ENCODE data around the gene EPHA2.

Gene EPHA2

DNA sequence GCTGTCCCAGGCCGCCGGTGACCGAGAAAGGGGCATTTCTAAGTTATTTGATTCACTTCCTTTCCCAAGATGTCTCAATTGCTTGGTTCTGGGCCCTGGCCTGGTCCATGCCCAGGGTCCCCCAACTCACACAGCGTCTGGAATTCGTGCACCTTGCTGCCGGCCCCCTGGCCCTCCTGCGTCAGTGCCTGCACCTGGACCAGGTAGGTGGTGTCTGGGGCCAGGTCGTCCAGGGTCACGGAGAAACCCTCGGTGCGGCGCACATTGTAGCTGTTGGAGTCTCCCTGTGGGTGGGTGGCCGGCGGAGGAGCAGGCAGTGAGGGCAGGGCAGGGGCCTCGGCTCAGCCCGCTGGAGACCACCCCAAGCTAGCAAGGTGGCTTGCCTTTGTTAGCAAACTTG, 21.0 kb downstream of the EPHA2 start:
- no peak for DNase-seq (ENCODE audit: low spot score)

DNA sequence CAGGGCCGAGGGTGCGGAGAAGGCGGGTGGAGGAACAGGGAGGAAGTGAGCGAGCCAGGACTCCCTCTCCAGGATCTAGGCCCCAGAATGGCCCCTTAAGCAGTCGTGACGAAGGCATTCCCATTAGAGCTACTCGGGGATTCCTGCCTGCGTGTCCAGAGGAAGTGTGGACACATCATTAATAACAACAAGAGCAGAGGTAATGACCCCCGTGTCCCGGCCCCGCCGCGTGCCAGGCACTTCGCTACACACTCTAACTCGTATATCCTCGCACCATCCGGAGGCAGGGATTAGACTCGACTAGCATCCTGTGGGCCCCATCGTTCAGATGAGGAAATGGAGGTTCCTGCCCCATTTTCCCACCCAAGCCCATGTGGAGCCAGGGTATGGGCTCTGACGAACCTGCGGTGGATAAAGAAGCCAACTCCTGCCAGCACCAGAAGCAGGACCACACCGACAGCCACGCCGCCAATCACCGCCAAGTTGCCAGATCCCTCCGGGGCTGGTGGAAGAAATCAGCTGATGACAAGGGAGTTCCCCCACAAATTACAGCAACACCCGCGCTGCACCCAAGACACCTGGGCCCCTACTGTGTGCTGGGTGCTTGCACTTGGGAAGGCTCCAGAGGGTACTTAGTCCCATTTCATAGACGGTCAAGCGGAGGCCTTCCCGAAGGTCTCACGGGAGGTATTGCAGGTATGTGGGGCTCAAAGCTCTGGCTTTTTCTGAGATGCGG, 21.6 kb downstream of the EPHA2 start:
- peak; percentile 59 for DNase-seq (ENCODE audit: low spot score)

DNA sequence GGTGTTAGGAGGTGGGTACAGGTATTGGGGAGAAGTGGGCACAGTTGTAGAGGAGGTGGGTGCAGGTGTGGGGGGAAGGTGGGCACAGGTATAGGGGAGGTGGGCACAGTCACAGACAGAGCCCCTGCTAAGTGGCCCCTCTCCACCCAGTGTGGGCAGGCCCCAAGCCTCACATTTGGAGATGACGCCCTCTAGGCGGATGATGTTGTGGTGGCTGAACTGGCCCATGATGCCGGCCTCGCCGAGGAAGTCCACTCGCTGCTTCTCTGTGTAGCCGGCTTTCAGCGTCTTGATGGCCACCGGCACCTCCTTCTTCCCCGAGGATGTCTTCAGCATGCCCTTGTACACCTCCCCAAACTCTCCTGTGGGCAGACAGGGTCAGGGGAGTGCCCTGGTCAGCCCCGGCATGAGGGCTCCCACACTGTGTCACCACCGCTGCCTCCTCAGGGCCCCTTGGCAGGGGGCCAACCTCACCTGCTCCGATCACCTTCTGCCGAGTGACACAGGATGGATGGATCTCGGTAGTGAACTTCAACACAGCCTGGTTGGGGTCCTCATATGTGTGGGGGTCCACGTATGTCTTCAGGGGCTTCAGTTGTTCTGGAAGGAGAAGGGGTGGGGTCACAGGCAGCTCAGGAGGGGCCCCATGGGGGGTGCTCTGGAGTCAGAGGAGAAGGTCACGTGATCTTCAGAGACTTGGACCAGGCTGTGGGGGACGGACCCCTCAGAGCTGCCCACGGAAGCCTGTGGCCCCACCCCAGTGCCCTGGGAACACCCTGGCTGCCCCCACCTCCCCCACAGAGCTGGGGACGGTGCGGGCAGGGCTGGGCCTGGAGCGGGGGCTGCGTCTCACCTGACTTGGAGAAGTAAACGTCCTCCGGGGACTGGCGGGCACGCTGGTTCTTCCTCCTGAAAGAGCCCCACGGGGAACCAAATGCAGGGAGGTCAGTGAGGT, 22.6 kb downstream of the EPHA2 start:
- DNase-seq (ENCODE audit: low spot score), result no peak

DNA sequence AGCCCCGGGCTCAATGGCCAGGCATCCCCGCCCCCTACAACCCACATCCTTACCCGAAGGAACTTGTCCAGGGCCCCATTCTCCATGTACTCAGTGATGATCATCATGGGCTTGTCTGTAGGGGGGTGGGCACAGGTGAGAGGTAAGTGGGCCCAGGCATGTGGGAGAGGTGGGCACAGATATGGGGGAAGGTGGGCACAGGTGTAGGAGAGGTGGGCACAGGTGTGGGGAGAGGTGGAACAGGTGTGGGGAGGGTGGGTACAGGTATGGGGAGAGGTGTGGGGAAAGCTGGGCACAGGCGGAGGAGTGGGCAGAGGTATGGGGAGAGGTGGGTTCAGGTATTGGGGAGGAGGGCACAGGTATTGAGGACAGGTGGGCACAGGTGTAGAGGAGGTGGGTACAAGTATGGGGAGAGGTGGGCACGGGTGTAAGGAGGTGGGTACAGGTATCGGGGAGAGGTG, 23.5 kb downstream of the EPHA2 start:
- no peak for DNase-seq (ENCODE audit: low spot score)

DNA sequence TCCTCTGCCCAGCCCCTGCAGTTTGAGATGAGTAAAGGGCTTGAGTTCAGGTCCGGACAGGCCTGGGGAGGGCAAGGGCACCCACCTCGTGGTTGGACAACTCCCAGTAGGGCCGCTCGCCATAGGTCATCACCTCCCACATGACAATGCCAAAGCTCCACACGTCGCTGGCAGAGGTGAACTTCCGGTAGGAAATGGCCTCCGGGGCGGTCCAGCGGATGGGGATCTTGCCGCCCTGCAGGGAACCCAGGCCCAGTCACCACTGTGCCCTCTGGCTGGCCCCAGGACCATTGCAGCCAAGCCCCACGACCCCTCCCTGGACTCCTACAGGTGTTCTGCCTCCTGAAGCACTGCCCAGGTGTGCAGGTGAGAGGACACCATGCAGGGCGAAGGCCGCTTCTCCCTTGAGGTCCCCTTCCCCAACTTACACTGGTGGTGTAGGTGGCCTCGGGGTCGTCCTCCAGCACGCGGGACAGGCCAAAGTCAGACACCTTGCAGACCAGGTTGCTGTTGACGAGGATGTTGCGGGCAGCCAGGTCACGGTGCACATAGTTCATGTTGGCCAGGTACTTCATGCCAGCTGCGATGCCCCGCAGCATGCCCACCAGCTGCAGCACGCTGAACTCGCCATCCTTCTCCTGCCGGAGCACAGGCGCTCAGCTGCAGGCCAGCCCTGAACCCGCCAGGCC, 24.1 kb downstream of the EPHA2 start:
- DNase-seq (ENCODE audit: low spot score), result no peak

DNA sequence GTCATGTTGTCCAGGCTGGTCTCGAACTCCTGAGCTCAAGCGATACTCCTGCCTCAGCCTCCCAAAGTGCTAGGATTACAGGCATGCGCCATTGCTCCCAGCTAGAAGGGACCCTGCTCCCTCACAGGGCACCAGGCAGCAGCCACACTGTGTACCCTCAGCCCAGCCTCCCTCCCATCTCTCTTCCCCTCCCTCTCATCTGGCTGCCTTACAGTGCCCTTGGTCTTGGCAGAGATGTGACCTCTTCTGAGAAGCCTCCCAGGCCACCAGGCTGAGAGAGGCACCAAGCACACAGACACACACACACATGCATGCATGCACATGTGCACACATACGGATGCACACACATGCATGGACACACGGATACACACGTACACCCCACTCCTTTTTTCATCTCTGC, 25.0 kb downstream of the EPHA2 start:
- DNase-seq (ENCODE audit: low spot score), result no peak

DNA sequence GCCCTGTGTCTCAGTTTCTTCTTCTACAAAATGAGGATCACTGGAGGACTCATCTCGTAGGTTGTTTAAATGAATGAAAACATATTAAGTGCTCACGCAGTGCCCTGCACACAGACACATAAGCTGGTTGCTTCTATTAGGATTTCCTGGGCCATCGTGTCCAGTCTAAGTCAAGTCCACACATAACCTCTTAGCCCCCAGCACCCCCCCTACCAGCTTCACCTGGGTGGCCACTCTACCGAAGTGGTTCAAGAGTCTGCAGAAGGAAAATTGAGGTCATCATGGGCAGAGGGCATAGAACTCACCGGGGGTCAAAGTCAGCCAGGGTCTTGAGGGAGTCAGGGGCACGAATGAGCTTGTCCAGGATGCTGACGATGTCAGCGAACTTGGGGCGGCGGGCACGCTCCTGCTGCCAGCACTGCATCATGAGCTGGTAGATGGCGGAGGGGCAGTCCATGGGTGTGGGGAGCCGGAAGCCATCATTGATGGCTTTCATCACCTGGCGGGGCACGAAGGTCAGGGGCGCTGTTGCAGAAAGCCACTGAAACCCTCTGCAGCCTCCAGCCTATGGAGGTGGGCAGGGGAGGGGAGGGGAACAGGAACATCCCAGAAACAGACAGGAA, 25.8 kb downstream of the EPHA2 start:
- no peak for DNase-seq (ENCODE audit: low spot score)

GRCh38 chr1:16129316-16129715, 26.6 kb downstream of the EPHA2 start:
- DNase-seq (ENCODE audit: low spot score), result no peak

DNA sequence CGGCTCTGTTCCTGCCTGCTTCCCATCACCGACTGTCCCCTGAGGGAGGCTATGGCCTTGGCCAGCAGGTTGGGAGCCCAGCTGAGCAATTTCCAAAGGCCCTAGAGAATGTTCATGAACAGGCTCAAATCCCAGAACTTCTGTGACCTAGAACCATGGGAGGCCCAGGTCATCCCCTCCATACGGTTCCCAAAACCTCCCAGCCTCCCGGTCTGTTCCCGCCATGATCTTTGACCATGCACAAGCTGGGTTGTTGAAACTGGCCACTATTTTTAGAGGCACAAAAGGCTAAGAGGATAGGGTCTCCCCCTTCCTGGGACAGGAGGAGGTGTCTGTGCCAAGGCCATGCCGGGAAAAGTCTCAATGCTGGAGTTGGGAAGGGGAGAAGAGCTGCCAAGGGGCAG, 27.5 kb downstream of the EPHA2 start:
- no peak for DNase-seq (ENCODE audit: low spot score)

DNA sequence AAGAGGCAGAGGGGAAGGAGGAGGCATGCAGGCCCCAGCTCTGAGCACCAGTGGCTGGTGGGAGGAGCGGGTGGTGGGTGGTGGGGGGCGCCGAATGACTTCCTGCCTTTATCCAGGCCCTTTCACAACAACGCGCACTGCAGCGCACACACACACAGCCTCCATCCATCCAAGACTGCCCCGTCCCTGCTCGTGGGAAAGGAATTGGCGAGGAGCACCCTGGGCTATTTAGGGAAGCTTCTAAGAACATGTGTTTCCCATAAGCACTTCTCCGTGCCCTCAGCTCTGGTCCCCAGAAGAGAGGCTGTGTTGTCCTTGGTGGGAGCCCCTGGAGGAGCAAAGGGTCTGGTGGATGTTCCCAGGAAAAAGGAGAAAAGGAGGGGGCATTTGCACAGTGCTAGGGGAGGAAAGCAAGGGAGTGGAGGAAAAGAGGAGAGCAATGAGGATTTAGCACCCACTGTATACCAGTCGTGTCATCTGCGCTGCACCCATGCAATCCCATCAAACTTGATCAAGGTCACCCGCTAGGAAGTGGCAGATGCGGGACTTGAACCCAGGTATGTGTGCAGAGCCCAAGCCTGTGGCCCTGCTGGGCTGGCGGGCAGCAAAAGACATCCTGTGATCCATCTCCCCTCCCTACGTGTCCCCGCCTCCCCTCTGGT, 28.1 kb downstream of the EPHA2 start:
- DNase-seq (ENCODE audit: low spot score), result no peak

GRCh38 chr1:16126743-16127515, 28.9 kb downstream of the EPHA2 start:
- no peak for DNase-seq (ENCODE audit: low spot score)

DNA sequence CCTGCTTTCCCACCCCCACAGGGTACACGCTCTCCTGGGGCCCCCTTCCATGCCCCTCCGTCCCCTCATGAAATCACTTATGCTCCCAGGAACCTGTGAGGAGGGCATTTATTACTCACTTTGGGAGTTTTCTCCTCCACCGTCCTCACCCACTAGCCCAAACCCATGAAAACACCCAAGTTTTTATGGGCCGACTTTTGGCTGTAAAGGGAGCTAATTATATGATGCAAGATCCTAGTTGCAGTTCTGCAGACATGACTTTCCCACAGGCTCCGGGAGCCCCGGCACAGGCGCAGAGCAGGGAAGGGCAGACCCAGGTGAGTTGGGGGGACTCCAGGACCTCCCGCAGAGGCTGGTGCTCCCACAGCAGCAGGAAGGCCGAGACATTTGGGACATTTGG, 29.7 kb downstream of the EPHA2 start:
- DNase-seq (ENCODE audit: low spot score), result no peak

GRCh38 chr1:16125483-16125882, 30.4 kb downstream of the EPHA2 start:
- DNase-seq (ENCODE audit: low spot score), result no peak

- no peak for DNase-seq (ENCODE audit: low spot score)
Measured at GRCh38 chr1:16125088-16125470, 30.8 kb downstream of the EPHA2 start.

- no peak for DNase-seq (ENCODE audit: low spot score)
Measured at GRCh38 chr1:16124377-16125087, 31.3 kb downstream of the EPHA2 start.

GRCh38 chr1:16122916-16123315, 33.0 kb downstream of the EPHA2 start:
- DNase-seq (ENCODE audit: low spot score), result no peak

GRCh38 chr1:16122350-16122881, 33.5 kb downstream of the EPHA2 start:
- DNase-seq (ENCODE audit: low spot score), result no peak

GRCh38 chr1:16120940-16121410, 34.9 kb downstream of the EPHA2 start:
- no peak for DNase-seq (ENCODE audit: low spot score)

DNA sequence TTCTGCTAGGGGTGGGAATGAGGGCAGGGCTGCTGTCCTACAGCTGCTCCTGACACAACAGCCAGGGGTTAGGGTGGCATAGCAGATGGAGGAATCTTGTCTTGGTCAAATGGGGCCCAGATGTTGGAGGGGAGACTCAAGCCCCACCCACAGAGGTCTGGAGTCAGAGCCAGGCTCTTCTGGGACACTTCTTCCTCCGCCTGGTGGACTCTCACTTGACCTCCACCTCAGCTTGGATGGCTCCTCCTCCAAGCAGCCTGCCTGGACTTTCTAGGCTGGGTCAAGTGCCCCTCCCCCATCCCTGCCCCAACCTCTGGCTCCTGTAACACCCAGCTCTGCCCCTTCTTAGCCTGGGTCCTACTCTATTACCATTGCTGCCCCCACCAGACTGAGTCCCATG, 35.5 kb downstream of the EPHA2 start:
- no peak for DNase-seq (ENCODE audit: low spot score)

DNA sequence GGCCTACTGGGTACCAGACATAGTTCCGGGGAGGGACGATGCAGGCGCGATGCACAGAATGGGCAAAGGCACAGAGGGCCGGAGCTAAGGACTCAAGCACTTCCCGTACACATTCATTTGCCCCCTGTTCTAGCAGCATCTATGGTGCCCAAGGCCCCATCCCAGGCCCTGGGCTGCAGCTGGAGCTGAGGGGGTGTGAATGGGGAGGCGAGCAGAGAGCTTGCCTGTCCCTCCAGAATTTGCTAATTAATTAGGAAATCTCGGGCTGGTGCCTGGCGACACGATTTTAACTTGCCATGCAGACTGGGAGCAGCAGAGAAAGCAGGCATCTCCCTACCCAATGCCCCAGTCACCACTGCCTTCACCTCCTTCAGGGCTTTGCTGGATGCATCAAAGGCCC, 35.9 kb downstream of the EPHA2 start:
- DNase-seq (ENCODE audit: low spot score), result no peak
